ENCODE measurements around the gene OLFM1.

OLFM1 gene

GRCh38 chr9:135090547-135090946 is 3.1 kb downstream of the OLFM1 start:
- FAIRE-seq = no peak

GRCh38 chr9:135091545-135091944 is 4.1 kb downstream of the OLFM1 start:
- no peak for FAIRE-seq

GRCh38 chr9:135093111-135093510 is 5.6 kb downstream of the OLFM1 start:
- FAIRE-seq = no peak

- FAIRE-seq = peak; percentile 90
Observed at GRCh38 chr9:135093911-135094584, 6.6 kb downstream of the OLFM1 start.

- FAIRE-seq = no peak
Observed at GRCh38 chr9:135095470-135096407, 8.3 kb downstream of the OLFM1 start.

- no peak for FAIRE-seq
Observed at GRCh38 chr9:135096408-135096895, 9.0 kb downstream of the OLFM1 start.

- FAIRE-seq = no peak
Observed at GRCh38 chr9:135098400-135099105, 11.1 kb downstream of the OLFM1 start.

- FAIRE-seq = no peak
Observed at GRCh38 chr9:135099574-135099973, 12.1 kb downstream of the OLFM1 start.

- FAIRE-seq = no peak
Observed at GRCh38 chr9:135100241-135100681, 12.8 kb downstream of the OLFM1 start.

GRCh38 chr9:135100725-135101410 is 13.4 kb downstream of the OLFM1 start:
- FAIRE-seq = no peak

GRCh38 chr9:135101486-135101885 is 14.0 kb downstream of the OLFM1 start:
- no peak for FAIRE-seq

GRCh38 chr9:135101926-135102325 is 14.5 kb downstream of the OLFM1 start:
- FAIRE-seq = no peak

GRCh38 chr9:135102331-135102730 is 14.9 kb downstream of the OLFM1 start:
- no peak for FAIRE-seq

GRCh38 chr9:135103001-135103446 is 15.6 kb downstream of the OLFM1 start:
- no peak for FAIRE-seq

- FAIRE-seq = no peak
Observed at GRCh38 chr9:135103931-135104639, 16.6 kb downstream of the OLFM1 start.

- FAIRE-seq = no peak
Observed at GRCh38 chr9:135104761-135105160, 17.3 kb downstream of the OLFM1 start.

- no peak for FAIRE-seq
Observed at GRCh38 chr9:135105211-135105745, 17.8 kb downstream of the OLFM1 start.

GRCh38 chr9:135105938-135106491 is 18.5 kb downstream of the OLFM1 start:
- FAIRE-seq = no peak

- no peak for FAIRE-seq
Observed at GRCh38 chr9:135106551-135107270, 19.2 kb downstream of the OLFM1 start.

GRCh38 chr9:135107581-135108235 is 20.2 kb downstream of the OLFM1 start:
- no peak for FAIRE-seq

Measured in endometrium (tissue), 2 donors.